NCI-H526 (cell line): ENCODE measurements around the gene SPDYE4.

Experiments used
- DNase-seq, 2 experiments: peaks; one replicate each; lab custom pipeline; 2025; lab: John Stamatoyannopoulos, UW

SPDYE4 gene

GRCh38 chr17:8785547-8786413, 27.4 kb upstream of the SPDYE4 start:
- peak; percentile 7 to 70 for DNase-seq

- DNase-seq, result no peak
Measured at GRCh38 chr17:8782176-8782575, 23.8 kb upstream of the SPDYE4 start.

- no peak for DNase-seq
Measured at GRCh38 chr17:8781776-8782175, 23.4 kb upstream of the SPDYE4 start.

- DNase-seq, result no peak
Measured at GRCh38 chr17:8776881-8777280, 18.5 kb upstream of the SPDYE4 start.

GRCh38 chr17:8776248-8776647, 17.9 kb upstream of the SPDYE4 start:
- no peak for DNase-seq

GRCh38 chr17:8766731-8767130, 8.4 kb upstream of the SPDYE4 start:
- DNase-seq, result no peak

- DNase-seq, result no peak
Measured at GRCh38 chr17:8762012-8762411, 3.7 kb upstream of the SPDYE4 start.

GRCh38 chr17:8757189-8757588, 1.2 kb downstream of the SPDYE4 start:
- DNase-seq, result no peak

- no peak for DNase-seq
Measured at GRCh38 chr17:8755590-8756255, 2.6 kb downstream of the SPDYE4 start.

- no peak for DNase-seq
Measured at GRCh38 chr17:8754890-8755289, 3.5 kb downstream of the SPDYE4 start.

- peak in 1 of 2 experiments; percentile 51 for DNase-seq
Measured at GRCh38 chr17:8753976-8754440, 4.3 kb downstream of the SPDYE4 start.

GRCh38 chr17:8753136-8753975, 5.0 kb downstream of the SPDYE4 start:
- no peak for DNase-seq

- no peak for DNase-seq
Measured at GRCh38 chr17:8749616-8750015, 8.7 kb downstream of the SPDYE4 start.

GRCh38 chr17:8747742-8748141, 10.6 kb downstream of the SPDYE4 start:
- DNase-seq, result no peak

- DNase-seq, result no peak
Measured at GRCh38 chr17:8746501-8747236, 11.7 kb downstream of the SPDYE4 start.

- peak in 1 of 2 experiments; percentile 54 for DNase-seq
Measured at GRCh38 chr17:8745586-8746500, 12.5 kb downstream of the SPDYE4 start.

- DNase-seq, result no peak
Measured at GRCh38 chr17:8744086-8744785, 14.1 kb downstream of the SPDYE4 start.

GRCh38 chr17:8742819-8743218, 15.5 kb downstream of the SPDYE4 start:
- DNase-seq, result no peak

- no peak for DNase-seq
Measured at GRCh38 chr17:8742274-8742673, 16.1 kb downstream of the SPDYE4 start.

- DNase-seq, result no peak
Measured at GRCh38 chr17:8741771-8742170, 16.6 kb downstream of the SPDYE4 start.
